ENCODE measurements around the gene ARHGEF1. TPM values are rescaled to one million over a fixed set of nuclear protein-coding genes. Genes with fewer than 3 reads are reported as not detected.

ARHGEF1 gene
- total RNA-seq, 4 donors from 2014 or later = 54.5 to 71.8 (median 59.7) TPM

DNA sequence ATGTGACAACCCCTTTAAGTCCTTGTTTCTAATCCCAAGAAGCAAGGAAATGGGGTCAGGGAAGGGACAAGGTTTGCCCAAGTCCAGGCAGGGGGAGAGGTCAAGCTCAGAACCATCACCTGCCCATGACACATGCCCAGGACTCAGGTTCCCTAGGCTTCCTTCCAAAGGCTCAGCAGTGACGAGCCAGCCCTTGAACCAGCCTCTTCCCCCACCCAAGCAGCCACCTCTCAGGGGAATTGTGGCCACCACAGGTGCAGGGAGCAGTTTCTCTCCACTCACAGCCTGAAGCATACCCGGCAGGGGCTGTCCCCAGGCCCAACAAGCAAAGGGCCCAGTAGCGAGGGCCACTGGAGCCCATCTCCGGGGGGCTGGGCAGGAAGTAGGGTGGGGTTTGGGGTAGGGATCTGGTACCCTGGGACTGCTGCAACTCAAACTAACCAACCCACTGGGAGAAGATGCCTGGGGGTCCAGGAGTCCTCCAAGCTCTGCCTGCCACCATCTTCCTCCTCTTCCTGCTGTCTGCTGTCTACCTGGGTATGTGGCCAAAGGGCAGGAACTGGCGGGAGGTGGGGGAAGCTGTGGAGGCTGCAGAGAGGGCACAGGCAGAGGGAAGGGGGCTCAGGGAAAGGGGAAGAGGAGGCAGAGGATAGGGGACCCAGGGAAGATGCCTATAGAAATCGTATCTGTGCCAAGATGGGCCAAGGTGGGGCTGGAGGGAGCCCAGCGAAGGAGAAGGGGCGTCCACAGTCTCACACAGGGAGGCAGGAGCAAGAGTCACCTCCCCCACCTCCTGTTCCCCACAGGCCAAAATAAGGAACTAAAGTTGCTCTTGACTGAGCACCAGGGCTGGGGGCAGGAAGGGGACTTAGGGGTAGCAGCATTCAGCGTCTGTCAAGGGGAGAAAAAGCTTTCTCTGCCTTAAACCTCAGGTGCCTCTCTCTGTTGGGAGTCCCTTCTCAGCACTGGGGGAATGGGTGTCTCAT is 5.8 kb upstream of the ARHGEF1 start, which contains the start of gene CD79A:
CD79A (plus strand) TSS at position 433 of the 986 bp plus-strand sequence; CDS start at position 459, 26 bp downstream.
- Histone ChIP-seq H3K9me3 (no peaks in the 10 kb centered on the region), H3K36me3 (peaks cover 0 to 9% (median 7%) of the 10 kb centered on the region in 4 donors), H3K27ac (replicated peaks in 1 of 4) (no peak within 1 kb of the TSS), H3K4me3 (peak within 1 kb of the TSS in 1 of 4 donors; percentile 31), H3K27me3 (no peaks in the 10 kb centered on the region), H3K4me1 (peaks cover 2 to 11% (median 5%) of the 10 kb centered on the region in 4 donors)
- no peak for TF ChIP-seq POLR2A (IDR thresholded peaks at IDR 0.05; ENCODE audit: low read depth)
- TF ChIP-seq, protein P1, sequence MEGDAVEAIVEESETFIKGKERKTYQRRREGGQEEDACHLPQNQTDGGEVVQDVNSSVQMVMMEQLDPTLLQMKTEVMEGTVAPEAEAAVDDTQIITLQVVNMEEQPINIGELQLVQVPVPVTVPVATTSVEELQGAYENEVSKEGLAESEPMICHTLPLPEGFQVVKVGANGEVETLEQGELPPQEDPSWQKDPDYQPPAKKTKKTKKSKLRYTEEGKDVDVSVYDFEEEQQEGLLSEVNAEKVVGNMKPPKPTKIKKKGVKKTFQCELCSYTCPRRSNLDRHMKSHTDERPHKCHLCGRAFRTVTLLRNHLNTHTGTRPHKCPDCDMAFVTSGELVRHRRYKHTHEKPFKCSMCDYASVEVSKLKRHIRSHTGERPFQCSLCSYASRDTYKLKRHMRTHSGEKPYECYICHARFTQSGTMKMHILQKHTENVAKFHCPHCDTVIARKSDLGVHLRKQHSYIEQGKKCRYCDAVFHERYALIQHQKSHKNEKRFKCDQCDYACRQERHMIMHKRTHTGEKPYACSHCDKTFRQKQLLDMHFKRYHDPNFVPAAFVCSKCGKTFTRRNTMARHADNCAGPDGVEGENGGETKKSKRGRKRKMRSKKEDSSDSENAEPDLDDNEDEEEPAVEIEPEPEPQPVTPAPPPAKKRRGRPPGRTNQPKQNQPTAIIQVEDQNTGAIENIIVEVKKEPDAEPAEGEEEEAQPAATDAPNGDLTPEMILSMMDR (IDR thresholded peaks at IDR 0.05) = no peak
- no peak for TF ChIP-seq EP300 (IDR thresholded peaks at IDR 0.05)
- no peak for TF ChIP-seq POLR2AphosphoS5 (IDR thresholded peaks at IDR 0.05)
- intact Hi-C loops (cut with DNase I) = no loop called here
- no peak for DNase-seq (ENCODE audit: extremely low spot score)
- WGBS = 57% methylated on average over 9 of the region's 9 CpGs

DNA sequence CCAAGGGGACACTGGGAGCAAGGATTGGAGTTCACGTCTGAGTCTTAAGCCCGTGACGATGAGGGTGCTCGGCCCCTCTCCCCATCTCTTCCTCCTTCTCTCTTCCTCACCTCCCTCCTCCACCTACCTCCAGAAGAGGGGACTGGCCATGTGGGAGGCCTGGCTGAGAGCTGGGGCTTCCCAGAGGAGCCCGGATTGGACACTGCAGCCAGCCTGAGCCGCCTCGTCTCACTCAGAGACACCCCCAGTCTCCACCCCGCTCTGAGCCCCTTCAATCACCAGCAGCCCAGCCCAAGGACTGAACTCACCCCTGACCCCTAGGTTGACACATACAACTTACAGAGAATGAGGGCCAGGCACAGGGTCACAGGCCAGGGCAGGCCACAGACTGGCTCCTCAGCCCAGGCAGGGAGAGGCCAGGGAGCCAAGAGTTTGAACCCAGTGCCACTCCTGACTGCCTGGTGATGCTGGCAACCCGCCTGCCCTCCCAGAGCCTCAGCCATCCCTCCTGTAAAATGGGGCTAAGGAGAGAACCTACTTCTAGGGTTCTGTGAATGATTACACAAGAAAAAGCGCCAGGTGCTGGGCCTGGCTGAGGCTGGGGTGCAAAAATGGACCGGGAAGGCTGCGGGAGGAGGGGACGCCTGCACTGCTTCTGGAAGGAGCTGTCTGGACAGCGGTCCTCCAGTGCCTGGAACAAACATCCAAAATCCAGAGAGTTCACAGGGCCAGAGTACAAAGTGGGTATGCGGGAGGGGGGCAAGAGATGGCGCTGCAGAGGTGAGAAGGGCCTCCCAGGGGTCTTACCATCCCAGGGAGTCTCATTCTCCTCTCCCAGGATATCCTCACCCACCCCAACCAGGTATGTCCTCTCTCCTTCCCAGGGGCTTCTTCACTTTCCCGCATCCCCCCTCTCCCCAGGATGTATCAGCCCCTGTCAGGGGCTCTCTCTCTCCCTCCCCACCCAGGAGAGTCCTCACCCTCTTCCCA is 4.8 kb upstream of the ARHGEF1 start:
- DNase-seq (ENCODE audit: extremely low spot score) = no peak
- Histone ChIP-seq H3K9me3 (no peaks in the 10 kb centered on the region), H3K27me3 (no peaks in the 10 kb centered on the region), H3K27ac (replicated peaks in 1 of 4) (no peak overlapping the region), H3K36me3 (no peaks in the 10 kb centered on the region), H3K4me3 (no peak overlapping the region), H3K4me1 (peaks cover 9 to 14% (median 10%) of the 10 kb centered on the region in 4 donors)
- intact Hi-C loops (cut with DNase I) = no loop called here
- WGBS = 66% methylated on average over 16 of the region's 17 CpGs
- no peak for TF ChIP-seq POLR2A (IDR thresholded peaks at IDR 0.05; ENCODE audit: low read depth)
- TF ChIP-seq, protein P1 (IDR thresholded peaks at IDR 0.05) = no peak
- TF ChIP-seq POLR2AphosphoS5 (IDR thresholded peaks at IDR 0.05) = no peak
- no peak for TF ChIP-seq EP300 (IDR thresholded peaks at IDR 0.05)

DNA sequence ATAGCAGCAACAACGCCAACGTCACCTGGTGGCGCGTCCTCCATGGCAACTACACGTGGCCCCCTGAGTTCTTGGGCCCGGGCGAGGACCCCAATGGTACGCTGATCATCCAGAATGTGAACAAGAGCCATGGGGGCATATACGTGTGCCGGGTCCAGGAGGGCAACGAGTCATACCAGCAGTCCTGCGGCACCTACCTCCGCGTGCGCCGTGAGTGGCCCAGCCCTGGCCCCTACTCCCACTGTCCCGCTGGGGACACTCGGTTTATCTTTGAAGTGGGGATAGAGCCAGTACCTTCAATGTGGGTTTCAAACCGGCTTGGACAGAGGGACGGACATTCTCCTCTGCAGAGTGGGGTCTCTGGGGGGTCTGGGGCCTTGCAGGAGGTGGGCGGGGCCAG is 3.9 kb upstream of the ARHGEF1 start:
- DNase-seq (ENCODE audit: extremely low spot score) = no peak
- intact Hi-C loops (cut with DNase I) = no loop called here
- Histone ChIP-seq H3K27me3 (no peaks in the 10 kb centered on the region), H3K4me1 (peaks cover 6 to 18% (median 15%) of the 10 kb centered on the region in 4 donors), H3K27ac (replicated peaks in 1 of 4) (no peak overlapping the region), H3K36me3 (no peaks in the 10 kb centered on the region), H3K9me3 (no peaks in the 10 kb centered on the region), H3K4me3 (no peak overlapping the region)
- 85% methylated on average over 16 of the region's 21 CpGs for WGBS
- TF ChIP-seq, protein P1 (IDR thresholded peaks at IDR 0.05) = no peak
- no peak for TF ChIP-seq POLR2AphosphoS5 (IDR thresholded peaks at IDR 0.05)
- no peak for TF ChIP-seq EP300 (IDR thresholded peaks at IDR 0.05)
- TF ChIP-seq POLR2A (IDR thresholded peaks at IDR 0.05; ENCODE audit: low read depth) = no peak

DNA sequence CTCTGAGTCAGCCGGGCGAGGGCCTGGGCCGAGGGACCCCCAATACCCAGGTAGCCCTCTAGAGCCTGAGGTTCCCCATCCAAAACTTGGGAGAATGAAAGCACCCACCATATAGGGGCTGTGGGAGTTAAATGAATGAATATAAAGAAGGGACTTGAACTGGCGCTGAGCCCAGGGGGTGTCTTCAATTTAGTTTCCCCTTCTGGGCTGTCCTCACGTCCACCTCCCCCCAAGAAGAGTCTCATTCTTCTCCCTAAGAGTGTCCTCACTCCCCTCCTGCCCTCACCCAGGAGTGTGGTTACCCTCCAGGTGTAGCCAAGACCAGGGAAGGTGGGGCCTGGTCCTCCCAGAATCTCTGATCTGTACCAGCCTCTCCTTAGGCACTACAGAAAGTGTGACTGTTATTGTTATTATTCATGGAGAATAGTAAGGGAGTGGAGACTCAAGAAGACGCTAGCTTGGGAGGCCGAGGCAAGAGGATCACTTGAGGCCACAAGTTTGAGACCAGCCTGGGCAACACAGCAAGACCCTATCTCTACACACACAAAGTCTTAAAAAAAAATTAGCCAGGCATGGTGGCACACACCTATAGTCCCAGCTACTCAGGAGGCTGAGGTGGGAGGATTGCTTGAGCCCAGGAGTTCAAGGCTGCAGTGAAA is 3.2 kb upstream of the ARHGEF1 start:
- WGBS = 83% methylated on average over 4 of the region's 7 CpGs
- no peak overlapping the region for H3K27ac ChIP-seq (replicated peaks in 1 of 4)
- H3K4me3 ChIP-seq = no peak overlapping the region
- no peak for DNase-seq (ENCODE audit: extremely low spot score)
- H3K36me3 ChIP-seq = no peaks in the 10 kb centered on the region
- peaks cover 9 to 23% (median 20%) of the 10 kb centered on the region in 4 donors for H3K4me1 ChIP-seq
- no peak for TF ChIP-seq POLR2AphosphoS5 (IDR thresholded peaks at IDR 0.05)
- no peak for TF ChIP-seq EP300 (IDR thresholded peaks at IDR 0.05)
- TF ChIP-seq, protein P1 (IDR thresholded peaks at IDR 0.05) = no peak
- H3K27me3 ChIP-seq = no peaks in the 10 kb centered on the region
- no peaks in the 10 kb centered on the region for H3K9me3 ChIP-seq
- intact Hi-C loops (cut with DNase I) = no loop called here
